K562 (cell line): Measurements from ENCODE around the gene GLIS1.

Experiments
- EZH2 ChIP-seq: IDR thresholded peaks from 2 replicates; pipeline ENCODE4 v1.6.1; 2012; ENCODE audit warnings: low read depth, mild to moderate bottlenecking, inconsistent platforms, low read length, borderline replicate concordance
- GABPA ChIP-seq: fragments of 200-800 bp; sonication (Bioruptor generic); conservative IDR thresholded peaks from 2 replicates; pipeline ENCODE4 v1.6.1; 2016; ENCODE audit warnings: low read depth, missing genetic modification characterization, missing compliant biosample characterization
- ILF3 ChIP-seq: fragments of 450-650 bp; IDR thresholded peaks from 2 replicates; pipeline ENCODE4 v1.6.1; 2018; ENCODE audit warnings: antibody characterized with exemption, mild to moderate bottlenecking, moderate library complexity, borderline replicate concordance
- NFYB ChIP-seq: IDR thresholded peaks from 2 replicates; pipeline ENCODE4 v1.6.1; 2011; ENCODE audit warnings: mild to moderate bottlenecking, moderate library complexity; ENCODE audit not compliant: insufficient read length; ENCODE audit errors: extremely low read depth
- POLR2A ChIP-seq: fragments of 450-650 bp; conservative IDR thresholded peaks from 2 replicates; pipeline ENCODE4 v1.6.1; 2016
- ZBTB8A ChIP-seq: fragments of 450-650 bp; IDR thresholded peaks from 2 replicates; pipeline ENCODE4 v1.6.1; 2018; ENCODE audit warnings: mild to moderate bottlenecking, moderate library complexity; ENCODE audit not compliant: partially characterized antibody
- TF ChIP-seq, protein P1 (sequence below), 3 experiments: IDR thresholded peaks in 2 of 3; conservative IDR thresholded peaks in 1 of 3; 2 replicates each; pipeline ENCODE4 v1.5.1; 2011 to 2012; ENCODE audit warnings: low read length in 3 of 3, mild to moderate bottlenecking in 3 of 3, control low read depth in 2 of 3, improper control_type of control experiment in 1 of 3, inconsistent platforms in 1 of 3, low read depth in 1 of 3, mixed read lengths in 1 of 3, moderate library complexity in 1 of 3; ENCODE audit not compliant: insufficient read depth in 2 of 3
- TF ChIP-seq, protein P2 (sequence below): sonication (generic); formaldehyde crosslinking; IDR thresholded peaks from 2 replicates; pipeline ENCODE4 v1.8.1; 2022; ENCODE audit warnings: missing genetic modification reagents
- TF ChIP-seq, protein P3 (sequence below): sonication (generic); formaldehyde crosslinking; IDR thresholded peaks from 2 replicates; pipeline ENCODE4 v1.8.0; 2022; ENCODE audit warnings: mild to moderate bottlenecking, low read depth, missing genetic modification reagents
- TF ChIP-seq, protein P4 (sequence below): sonication (generic); formaldehyde crosslinking; IDR thresholded peaks from 2 replicates; pipeline ENCODE4 v1.8.1; 2022; ENCODE audit warnings: missing genetic modification reagents
- TF ChIP-seq, protein P5 (sequence below), 2 experiments: fragments of 450-650 bp in 1 of 2; sonication (generic) in 1 of 2; formaldehyde crosslinking in 1 of 2; IDR thresholded peaks in 1 of 2; conservative IDR thresholded peaks in 1 of 2; 2 replicates each; pipeline versions ENCODE4 v1.6.1 to v1.8.1; 2016 to 2023; ENCODE audit warnings: mild to moderate bottlenecking in 2 of 2, moderate library complexity in 2 of 2, inconsistent platforms in 1 of 2, missing genetic modification reagents in 1 of 2
- TF ChIP-seq, protein P6 (sequence below): fragments of 450-650 bp; IDR thresholded peaks from 2 replicates; pipeline ENCODE4 v1.6.1; 2018; ENCODE audit not compliant: partially characterized antibody

DNA sequence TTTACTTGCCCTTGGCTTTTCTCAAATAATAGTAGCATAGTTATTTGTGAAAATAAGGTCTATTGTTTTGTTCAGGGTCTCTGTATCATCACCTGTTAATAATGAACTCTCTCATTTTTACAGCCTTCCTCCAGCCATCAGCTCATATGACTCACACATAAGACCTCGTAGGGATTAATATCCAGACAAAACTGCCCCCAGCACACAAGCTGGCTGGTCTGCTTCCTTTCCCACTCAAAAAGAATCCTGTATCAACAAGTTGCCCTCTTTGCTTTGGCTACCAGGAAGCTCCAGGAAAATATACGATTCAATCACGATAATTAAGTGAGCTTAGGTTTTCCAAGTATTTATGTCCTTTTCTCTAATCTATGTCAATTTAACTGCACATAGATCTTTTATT, 160.6 kb downstream of the GLIS1 start:
- TF ChIP-seq EZH2 (no peak), ZBTB8A (no peak), POLR2A (no peak), GABPA (tag) (no peak), NFYB (no peak), ILF3 (no peak)
- TF ChIP-seq, protein P1, sequence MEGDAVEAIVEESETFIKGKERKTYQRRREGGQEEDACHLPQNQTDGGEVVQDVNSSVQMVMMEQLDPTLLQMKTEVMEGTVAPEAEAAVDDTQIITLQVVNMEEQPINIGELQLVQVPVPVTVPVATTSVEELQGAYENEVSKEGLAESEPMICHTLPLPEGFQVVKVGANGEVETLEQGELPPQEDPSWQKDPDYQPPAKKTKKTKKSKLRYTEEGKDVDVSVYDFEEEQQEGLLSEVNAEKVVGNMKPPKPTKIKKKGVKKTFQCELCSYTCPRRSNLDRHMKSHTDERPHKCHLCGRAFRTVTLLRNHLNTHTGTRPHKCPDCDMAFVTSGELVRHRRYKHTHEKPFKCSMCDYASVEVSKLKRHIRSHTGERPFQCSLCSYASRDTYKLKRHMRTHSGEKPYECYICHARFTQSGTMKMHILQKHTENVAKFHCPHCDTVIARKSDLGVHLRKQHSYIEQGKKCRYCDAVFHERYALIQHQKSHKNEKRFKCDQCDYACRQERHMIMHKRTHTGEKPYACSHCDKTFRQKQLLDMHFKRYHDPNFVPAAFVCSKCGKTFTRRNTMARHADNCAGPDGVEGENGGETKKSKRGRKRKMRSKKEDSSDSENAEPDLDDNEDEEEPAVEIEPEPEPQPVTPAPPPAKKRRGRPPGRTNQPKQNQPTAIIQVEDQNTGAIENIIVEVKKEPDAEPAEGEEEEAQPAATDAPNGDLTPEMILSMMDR (IDR thresholded peaks at IDR 0.05 in 2 of 3, conservative IDR thresholded peaks at IDR 0.05 in 1 of 3; ENCODE audit: insufficient read depth in 2 of 3, low read depth in 1 of 3, low read length in 3 of 3) = no peak
- TF ChIP-seq, protein P2, sequence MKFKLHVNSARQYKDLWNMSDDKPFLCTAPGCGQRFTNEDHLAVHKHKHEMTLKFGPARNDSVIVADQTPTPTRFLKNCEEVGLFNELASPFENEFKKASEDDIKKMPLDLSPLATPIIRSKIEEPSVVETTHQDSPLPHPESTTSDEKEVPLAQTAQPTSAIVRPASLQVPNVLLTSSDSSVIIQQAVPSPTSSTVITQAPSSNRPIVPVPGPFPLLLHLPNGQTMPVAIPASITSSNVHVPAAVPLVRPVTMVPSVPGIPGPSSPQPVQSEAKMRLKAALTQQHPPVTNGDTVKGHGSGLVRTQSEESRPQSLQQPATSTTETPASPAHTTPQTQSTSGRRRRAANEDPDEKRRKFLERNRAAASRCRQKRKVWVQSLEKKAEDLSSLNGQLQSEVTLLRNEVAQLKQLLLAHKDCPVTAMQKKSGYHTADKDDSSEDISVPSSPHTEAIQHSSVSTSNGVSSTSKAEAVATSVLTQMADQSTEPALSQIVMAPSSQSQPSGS (CRISPR knock-in tag) = no peak
- TF ChIP-seq, protein P3, sequence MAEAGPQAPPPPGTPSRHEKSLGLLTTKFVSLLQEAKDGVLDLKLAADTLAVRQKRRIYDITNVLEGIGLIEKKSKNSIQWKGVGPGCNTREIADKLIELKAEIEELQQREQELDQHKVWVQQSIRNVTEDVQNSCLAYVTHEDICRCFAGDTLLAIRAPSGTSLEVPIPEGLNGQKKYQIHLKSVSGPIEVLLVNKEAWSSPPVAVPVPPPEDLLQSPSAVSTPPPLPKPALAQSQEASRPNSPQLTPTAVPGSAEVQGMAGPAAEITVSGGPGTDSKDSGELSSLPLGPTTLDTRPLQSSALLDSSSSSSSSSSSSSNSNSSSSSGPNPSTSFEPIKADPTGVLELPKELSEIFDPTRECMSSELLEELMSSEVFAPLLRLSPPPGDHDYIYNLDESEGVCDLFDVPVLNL (CRISPR knock-in tag) = no peak
- TF ChIP-seq, protein P4, sequence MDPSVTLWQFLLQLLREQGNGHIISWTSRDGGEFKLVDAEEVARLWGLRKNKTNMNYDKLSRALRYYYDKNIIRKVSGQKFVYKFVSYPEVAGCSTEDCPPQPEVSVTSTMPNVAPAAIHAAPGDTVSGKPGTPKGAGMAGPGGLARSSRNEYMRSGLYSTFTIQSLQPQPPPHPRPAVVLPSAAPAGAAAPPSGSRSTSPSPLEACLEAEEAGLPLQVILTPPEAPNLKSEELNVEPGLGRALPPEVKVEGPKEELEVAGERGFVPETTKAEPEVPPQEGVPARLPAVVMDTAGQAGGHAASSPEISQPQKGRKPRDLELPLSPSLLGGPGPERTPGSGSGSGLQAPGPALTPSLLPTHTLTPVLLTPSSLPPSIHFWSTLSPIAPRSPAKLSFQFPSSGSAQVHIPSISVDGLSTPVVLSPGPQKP (CRISPR knock-in tag) = no peak
- TF ChIP-seq, protein P5, sequence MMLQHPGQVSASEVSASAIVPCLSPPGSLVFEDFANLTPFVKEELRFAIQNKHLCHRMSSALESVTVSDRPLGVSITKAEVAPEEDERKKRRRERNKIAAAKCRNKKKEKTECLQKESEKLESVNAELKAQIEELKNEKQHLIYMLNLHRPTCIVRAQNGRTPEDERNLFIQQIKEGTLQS (IDR thresholded peaks at IDR 0.05) = no peak
- TF ChIP-seq, protein P5 (CRISPR knock-in tag; conservative IDR thresholded peaks at IDR 0.05) = no peak
- TF ChIP-seq, protein P6, sequence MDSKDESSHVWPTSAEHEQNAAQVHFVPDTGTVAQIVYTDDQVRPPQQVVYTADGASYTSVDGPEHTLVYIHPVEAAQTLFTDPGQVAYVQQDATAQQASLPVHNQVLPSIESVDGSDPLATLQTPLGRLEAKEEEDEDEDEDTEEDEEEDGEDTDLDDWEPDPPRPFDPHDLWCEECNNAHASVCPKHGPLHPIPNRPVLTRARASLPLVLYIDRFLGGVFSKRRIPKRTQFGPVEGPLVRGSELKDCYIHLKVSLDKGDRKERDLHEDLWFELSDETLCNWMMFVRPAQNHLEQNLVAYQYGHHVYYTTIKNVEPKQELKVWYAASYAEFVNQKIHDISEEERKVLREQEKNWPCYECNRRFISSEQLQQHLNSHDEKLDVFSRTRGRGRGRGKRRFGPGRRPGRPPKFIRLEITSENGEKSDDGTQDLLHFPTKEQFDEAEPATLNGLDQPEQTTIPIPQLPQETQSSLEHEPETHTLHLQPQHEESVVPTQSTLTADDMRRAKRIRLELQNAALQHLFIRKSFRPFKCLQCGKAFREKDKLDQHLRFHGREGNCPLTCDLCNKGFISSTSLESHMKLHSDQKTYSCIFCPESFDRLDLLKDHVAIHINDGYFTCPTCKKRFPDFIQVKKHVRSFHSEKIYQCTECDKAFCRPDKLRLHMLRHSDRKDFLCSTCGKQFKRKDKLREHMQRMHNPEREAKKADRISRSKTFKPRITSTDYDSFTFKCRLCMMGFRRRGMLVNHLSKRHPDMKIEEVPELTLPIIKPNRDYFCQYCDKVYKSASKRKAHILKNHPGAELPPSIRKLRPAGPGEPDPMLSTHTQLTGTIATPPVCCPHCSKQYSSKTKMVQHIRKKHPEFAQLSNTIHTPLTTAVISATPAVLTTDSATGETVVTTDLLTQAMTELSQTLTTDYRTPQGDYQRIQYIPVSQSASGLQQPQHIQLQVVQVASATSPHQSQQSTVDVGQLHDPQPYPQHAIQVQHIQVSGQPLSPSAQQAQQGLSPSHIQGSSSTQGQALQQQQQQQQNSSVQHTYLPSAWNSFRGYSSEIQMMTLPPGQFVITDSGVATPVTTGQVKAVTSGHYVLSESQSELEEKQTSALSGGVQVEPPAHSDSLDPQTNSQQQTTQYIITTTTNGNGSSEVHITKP = no peak
